HG02763 (cell line): ENCODE data around the gene FGF22.
"Not testable (repeated sequence)": the region's sequence is repeated elsewhere in the genome, so short reads cannot be mapped to it uniquely, and the experiment has no call there.

ENCODE experiments used
- ATAC-seq: cut with Tn5 transposase; IDR thresholded peaks from one replicate; pipeline ENCODE4 v1.9.1; 2021; ENCODE audit warnings: mild to moderate bottlenecking, moderate library complexity; ENCODE audit not compliant: unreplicated experiment

Gene FGF22

GRCh38 chr19:639253-640160 is at the start of gene FGF22:
FGF22 (plus strand) TSS chr19:639879; CDS start chr19:639926, 47 bp downstream.
- peak; percentile 55 for ATAC-seq

GRCh38 chr19:590396-590745 is 49.3 kb upstream of the FGF22 start:
- ATAC-seq: no peak

GRCh38 chr19:590750-591098 is 49.0 kb upstream of the FGF22 start:
- ATAC-seq: no peak

- ATAC-seq: no peak
Observed at GRCh38 chr19:591099-591958, 48.4 kb upstream of the FGF22 start.

- ATAC-seq: no peak
Observed at GRCh38 chr19:592101-592500, 47.6 kb upstream of the FGF22 start.

- no peak for ATAC-seq
Observed at GRCh38 chr19:593055-593454, 46.6 kb upstream of the FGF22 start.

GRCh38 chr19:593505-593904 is 46.2 kb upstream of the FGF22 start:
- no peak for ATAC-seq

- no peak for ATAC-seq
Observed at GRCh38 chr19:594265-594870, 45.3 kb upstream of the FGF22 start.

GRCh38 chr19:595326-596262 is 44.1 kb upstream of the FGF22 start:
- ATAC-seq: no peak

GRCh38 chr19:596263-596655 is 43.4 kb upstream of the FGF22 start:
- no peak for ATAC-seq

GRCh38 chr19:597406-598315 is 42.0 kb upstream of the FGF22 start:
- ATAC-seq: no peak

- ATAC-seq: no peak
Observed at GRCh38 chr19:601310-601709, 38.4 kb upstream of the FGF22 start.

- ATAC-seq: no peak
Observed at GRCh38 chr19:601790-602189, 37.9 kb upstream of the FGF22 start.

GRCh38 chr19:602391-603301 is 37.0 kb upstream of the FGF22 start:
- no peak for ATAC-seq

- ATAC-seq: not testable (repeated sequence)
Observed at GRCh38 chr19:603302-603639, 36.4 kb upstream of the FGF22 start.

- not testable (repeated sequence) for ATAC-seq
Observed at GRCh38 chr19:603779-604178, 35.9 kb upstream of the FGF22 start.

- ATAC-seq: no peak
Observed at GRCh38 chr19:604355-604754, 35.3 kb upstream of the FGF22 start.
